Right lobe of liver (tissue), 6 donors: Measurements from ENCODE around the gene PPP1R15B. TPM values are rescaled to one million over a fixed set of nuclear protein-coding genes. Genes with fewer than 3 reads are reported as not detected.
A peak's percentile ranks its signal among the peaks of the same experiment; 100 is the strongest.

Experiments
- ATAC-seq, 4 donors: fragments of 200-7000 bp; cut with Tn5 transposase; one replicate each; pipeline ENCODE4 v1.9.1; 2020; ENCODE audit warnings: mild to moderate bottlenecking in 4 of 4, moderate library complexity in 4 of 4
- DNase-seq, 3 donors: peaks; one replicate each; pipeline ENCODE4 v3.0.0-alpha.2; 2020
- H3K27ac ChIP-seq, 3 donors: fragments of 200-600 bp; one replicate each; pipeline ENCODE4 v1.8.0; 2022
- H3K27me3 ChIP-seq, 2 donors: fragments of 200-600 bp; one replicate each; pipeline ENCODE4 v1.8.0; 2022
- H3K36me3 ChIP-seq, 4 donors: fragments of 200-600 bp; sonication (generic) in 1 of 4; one replicate each; pipeline versions ENCODE4 v1.5.1 to v1.8.0; 2017 to 2022; ENCODE audit warnings: control low read depth in 1 of 4
- H3K4me1 ChIP-seq, 4 donors: fragments of 200-600 bp; sonication (generic) in 1 of 4; one replicate each; pipeline versions ENCODE4 v1.5.1 to v1.8.0; 2017 to 2022; ENCODE audit warnings: control low read depth in 1 of 4
- H3K4me3 ChIP-seq, 3 donors: fragments of 200-600 bp; one replicate each; pipeline ENCODE4 v1.8.0; 2022
- H3K9me3 ChIP-seq, 4 donors: fragments of 200-600 bp; sonication (generic) in 1 of 4; one replicate each; pipeline versions ENCODE4 v1.5.1 to v1.8.0; 2017 to 2022; ENCODE audit warnings: control low read depth in 1 of 4
- CTCF ChIP-seq, 4 donors: fragments of 200-600 bp in 3 of 4; fragments of 450-650 bp in 1 of 4; IDR thresholded peaks; one replicate each; pipeline versions ENCODE4 v1.5.1 to v1.8.0; 2016 to 2022; ENCODE audit warnings: antibody characterized with exemption in 4 of 4, mild to moderate bottlenecking in 2 of 4
- POLR2A ChIP-seq: fragments of 450-650 bp; IDR thresholded peaks from one replicate; pipeline ENCODE4 v1.6.1; 2017; ENCODE audit warnings: antibody characterized with exemption, mild to moderate bottlenecking
- WGBS: methylation state at CpG from one replicate; pipeline ENCODE4 v1.1.6; 2018; ENCODE audit warnings: low coverage, low lambda C conversion rate; ENCODE audit not compliant: insufficient coverage; ENCODE audit errors: missing lambda C conversion rate; 5-methylcytosine and 5-hydroxymethylcytosine counted together
- intact Hi-C, 2 donors: fragments of 100-400 bp; cut with DNase I; formaldehyde crosslinking; loops; one replicate each; pipeline versions ENCODE4 v1.11.2 to v1.14.1; 2022
- total RNA-seq, 6 experiments: library from RNA; depleted of rRNA in 2 of 6; stranded (reverse); fragments of >200 nt in 2 of 6; fragmentation: NEBNext Ultra II Directional in 3 of 6; extraction: Animal tissue kit (Norgen Biotek cat#: 25700) in 3 of 6; gene quantifications; one replicate each; pipeline versions ENCODE4 v1.1.0 to v1.2.4, GENCODE V29; 2016 to 2023
- donor health status: DM: no; HTN: yes; CAD: no.
- donor health status: DM: no; HTN: no; CAD: no.
- donor health status: DM: no; HTN: no; CAD: no.
- donor health status: DM: no; HTN: yes; CAD: no.
- donor health status: DM: no; HTN: yes; CAD: no.

The PPP1R15B gene
- total RNA-seq, 6 experiments from 2014 or later: 28.6 to 43.6 (median 34.3) TPM

DNA sequence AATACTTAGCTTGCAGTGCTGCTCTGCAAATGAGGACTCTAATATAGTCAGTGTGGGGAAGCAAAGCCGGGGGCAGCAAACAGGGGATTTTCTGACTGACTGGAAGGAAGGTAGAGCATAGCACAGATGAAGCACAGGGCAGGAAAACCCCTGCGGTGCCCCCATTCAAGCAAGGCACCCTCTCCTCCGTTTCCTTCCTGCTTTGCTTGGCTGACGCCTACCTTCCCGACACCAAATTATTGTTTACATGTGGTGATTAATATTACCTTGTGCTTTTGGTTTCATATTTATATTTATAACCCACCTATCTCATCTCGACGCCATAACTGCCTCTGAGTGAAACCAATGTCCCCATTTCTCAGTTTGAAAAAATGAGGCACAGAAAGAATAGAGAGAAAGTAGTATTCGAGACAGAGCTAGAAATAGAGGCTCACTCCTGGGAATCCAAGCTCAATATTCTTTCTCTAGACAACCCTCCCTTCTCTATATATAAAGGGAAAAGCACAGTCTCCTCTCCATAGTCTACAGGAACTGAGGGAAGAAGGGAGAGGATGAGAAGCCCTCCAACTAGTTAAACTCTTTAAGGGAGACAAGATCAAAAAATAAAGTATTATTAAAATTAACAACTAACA is 41.6 kb upstream of the PPP1R15B start:
- WGBS: 56% methylated on average over 8 of the region's 8 CpGs
- peak in 2 of 4 donors; percentile 5 to 18 for ATAC-seq

GRCh38 chr1:204451352-204452124 is 39.9 kb upstream of the PPP1R15B start:
- H3K4me1 ChIP-seq: peaks cover 0 to 15% (median 7%) of the 10 kb centered on the region in 4 donors
- no peaks in the 10 kb centered on the region for H3K27me3 ChIP-seq
- DNase-seq: no peak
- no peak overlapping the region for H3K4me3 ChIP-seq
- peak; percentile 5 to 53 (median 38) for ATAC-seq
- H3K27ac ChIP-seq: peak overlapping the region in 1 of 3 donors; percentile 33
- no peaks in the 10 kb centered on the region for H3K9me3 ChIP-seq
- intact Hi-C loops: no loop called here
- H3K36me3 ChIP-seq: no peaks in the 10 kb centered on the region
- 21% methylated on average over 5 of the region's 8 CpGs for WGBS
- TF ChIP-seq POLR2A (no peak), CTCF (IDR thresholded peaks at IDR 0.05) (no peak)

More for the DNA sequence above, 41.6 kb upstream of the PPP1R15B start:
- Histone ChIP-seq H3K4me3 (no peak overlapping the region), H3K4me1 (peaks cover 0 to 15% (median 7%) of the 10 kb centered on the region in 4 donors), H3K36me3 (no peaks in the 10 kb centered on the region), H3K9me3 (no peaks in the 10 kb centered on the region), H3K27me3 (no peaks in the 10 kb centered on the region), H3K27ac (no peak overlapping the region)
- DNase-seq: no peak
- intact Hi-C loops: no loop called here
- no peak for TF ChIP-seq POLR2A

DNA sequence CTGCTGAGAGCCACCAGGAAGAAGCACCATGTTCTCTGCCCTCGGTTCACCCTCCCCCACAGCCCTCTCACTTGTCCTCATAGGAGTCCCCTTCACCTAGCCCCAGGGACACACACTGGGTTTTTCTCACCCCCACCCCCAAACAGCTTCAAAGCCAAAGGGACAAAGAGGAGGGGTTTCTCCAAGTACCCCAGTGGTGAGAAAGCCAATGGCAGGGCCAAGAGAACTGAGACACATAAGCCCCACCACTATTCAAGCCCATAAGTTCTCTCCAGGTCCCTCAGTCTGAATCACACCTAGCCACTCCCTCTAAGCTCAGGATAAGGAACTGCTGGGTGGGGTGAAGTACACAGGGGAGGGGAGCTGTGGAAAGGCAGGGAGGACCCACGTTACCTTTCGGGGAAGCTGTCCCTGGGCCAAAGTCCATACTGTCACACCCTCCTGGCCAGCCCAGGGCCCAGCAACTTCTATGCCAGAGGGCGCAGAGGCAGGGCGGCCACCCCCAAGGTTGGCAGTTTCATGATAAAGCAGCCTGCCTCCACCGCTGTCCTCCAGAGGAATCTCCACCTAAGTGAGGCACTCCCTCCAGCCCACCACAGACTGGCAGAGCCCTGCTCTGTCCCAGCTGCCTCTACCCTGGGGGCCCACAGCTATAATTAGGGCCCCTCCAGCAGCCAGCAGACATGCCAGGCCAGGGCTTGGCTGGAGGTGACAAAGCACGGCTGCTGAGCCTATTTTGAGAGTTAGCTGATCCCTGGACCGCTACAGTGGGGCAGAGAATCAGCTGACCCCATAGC is 39.0 kb upstream of the PPP1R15B start:
- DNase-seq (peak; percentile 59 to 66 (median 62)), ATAC-seq (peak; percentile 71 to 75 (median 74))
- 38% methylated on average over 2 of the region's 8 CpGs for WGBS
- Histone ChIP-seq H3K27ac (peak overlapping the region in 1 of 3 donors; percentile 33), H3K4me1 (peaks cover 0 to 15% (median 7%) of the 10 kb centered on the region in 4 donors), H3K9me3 (no peaks in the 10 kb centered on the region), H3K4me3 (no peak overlapping the region), H3K27me3 (no peaks in the 10 kb centered on the region), H3K36me3 (no peaks in the 10 kb centered on the region)
- intact Hi-C loops: no loop called here
- TF ChIP-seq CTCF (IDR thresholded peaks at IDR 0.05) (no peak), POLR2A (no peak)

DNA sequence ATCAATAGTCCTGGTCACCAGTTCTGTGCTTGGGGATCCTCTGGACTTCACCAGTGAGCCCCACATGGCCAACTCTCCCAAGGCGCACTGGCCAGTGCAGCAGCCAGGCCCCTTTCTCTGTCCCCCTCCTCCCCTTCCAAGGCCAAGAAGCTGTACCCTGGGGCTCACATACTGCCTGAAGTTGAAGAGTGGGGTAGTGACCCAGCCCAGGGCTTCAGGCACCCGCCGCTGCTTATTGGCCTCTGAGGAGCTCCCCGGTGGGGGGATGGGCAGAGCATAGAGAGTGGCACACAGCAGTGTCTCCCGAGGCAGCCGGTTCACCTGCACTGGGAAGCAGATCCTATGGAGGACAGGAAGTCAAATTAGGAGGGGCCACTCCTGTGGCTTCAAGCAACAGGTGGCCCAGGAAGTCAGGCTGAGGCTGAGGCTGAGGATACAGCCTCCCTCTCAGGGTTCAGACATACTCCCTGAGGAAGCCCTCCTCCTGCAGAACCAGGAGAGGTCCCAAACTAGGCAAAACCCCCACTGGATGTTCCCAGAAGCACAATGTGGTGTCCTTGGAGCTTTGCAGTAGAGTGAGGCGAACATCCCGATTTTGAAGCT is 38.2 kb upstream of the PPP1R15B start:
- peaks cover 0 to 15% (median 7%) of the 10 kb centered on the region in 4 donors for H3K4me1 ChIP-seq
- H3K27me3 ChIP-seq: no peaks in the 10 kb centered on the region
- intact Hi-C loops: loop anchor here in 1 of 2 donors (5.0 kb wide), 1 partner anchor 43 kb away; the partner anchor contains the start of gene PIK3C2B
- H3K4me3 ChIP-seq: no peak overlapping the region
- H3K36me3 ChIP-seq: no peaks in the 10 kb centered on the region
- WGBS: 80% methylated on average over 1 of the region's 8 CpGs
- ATAC-seq (no peak), DNase-seq (no peak)
- H3K27ac ChIP-seq: no peak overlapping the region
- no peaks in the 10 kb centered on the region for H3K9me3 ChIP-seq
- TF ChIP-seq CTCF (IDR thresholded peaks at IDR 0.05) (no peak), POLR2A (no peak)
